Keratinocyte (primary cell): ENCODE results near the gene PRKCA. TPM values are rescaled to one million over a fixed set of nuclear protein-coding genes. Genes with fewer than 3 reads are reported as not detected.

Experiments
- DNase-seq: peaks from one replicate; pipeline ENCODE4 v3.0.0-alpha.2; 2011; ENCODE audit warnings: low read depth, missing footprints, low spot score
- FAIRE-seq: peaks from 2 replicates; lab custom pipeline; 2011; peaks lifted over from hg19 to GRCh38; lab: Jason Lieb, UNC
- H2AFZ ChIP-seq: 2 replicates; pipeline ENCODE4 v1.6.0; 2012; ENCODE audit warnings: low read length, control low read depth, inconsistent platforms; ENCODE audit not compliant: control insufficient read depth
- H3K27ac ChIP-seq: 2 replicates; pipeline ENCODE4 v1.5.1; 2011; ENCODE audit warnings: low read length; ENCODE audit not compliant: control insufficient read depth, insufficient read depth
- H3K27me3 ChIP-seq: 3 replicates; pipeline ENCODE4 v1.6.0; 2011; ENCODE audit warnings: low read length; ENCODE audit not compliant: control insufficient read depth, insufficient read depth; ENCODE audit errors: extremely low read depth
- H3K36me3 ChIP-seq, 2 experiments: 2 replicates in 1 of 2; 3 replicates in 1 of 2; pipeline ENCODE4 v1.5.1; 2011; ENCODE audit warnings: low read length in 2 of 2, mild to moderate bottlenecking in 1 of 2; ENCODE audit not compliant: control insufficient read depth in 2 of 2, insufficient read depth in 2 of 2; ENCODE audit errors: extremely low read depth in 1 of 2
- H3K4me1 ChIP-seq: 3 replicates; pipeline ENCODE4 v1.5.1; 2011; ENCODE audit warnings: low read length; ENCODE audit not compliant: control insufficient read depth, insufficient read depth; ENCODE audit errors: extremely low read depth
- H3K4me2 ChIP-seq: 3 replicates; pipeline ENCODE4 v1.6.0; 2011; ENCODE audit warnings: low read depth, low read length; ENCODE audit not compliant: control insufficient read depth, insufficient read depth; ENCODE audit errors: extremely low read depth
- H3K4me3 ChIP-seq, 3 experiments: fragments of 200-600 bp in 1 of 3; sonication (generic) in 1 of 3; 2 replicates in 2 of 3; 3 replicates in 1 of 3; pipeline ENCODE4 v1.5.1; 2011 to 2016; ENCODE audit warnings: low read length in 3 of 3, mild to moderate bottlenecking in 3 of 3, control low read depth in 2 of 3, inconsistent platforms in 1 of 3, low read depth in 1 of 3, mixed read lengths in 1 of 3, mixed run types in 1 of 3, moderate library complexity in 1 of 3; ENCODE audit not compliant: control insufficient read depth in 2 of 3, insufficient read depth in 2 of 3; ENCODE audit errors: extremely low read depth in 1 of 3
- H3K79me2 ChIP-seq: 2 replicates; pipeline ENCODE4 v1.6.0; 2012; ENCODE audit warnings: low read length; ENCODE audit not compliant: control insufficient read depth, insufficient read depth
- H3K9ac ChIP-seq: 3 replicates; pipeline ENCODE4 v1.6.0; 2011; ENCODE audit warnings: low read length; ENCODE audit not compliant: control insufficient read depth, insufficient read depth; ENCODE audit errors: extremely low read depth
- H3K9me1 ChIP-seq: 3 replicates; pipeline ENCODE4 v1.6.0; 2011; ENCODE audit warnings: low read length; ENCODE audit not compliant: control insufficient read depth, insufficient read depth; ENCODE audit errors: extremely low read depth
- H3K9me3 ChIP-seq: 2 replicates; pipeline ENCODE4 v1.5.1; 2012; ENCODE audit warnings: low read depth, low read length; ENCODE audit not compliant: control insufficient read depth
- H4K20me1 ChIP-seq: 3 replicates; pipeline ENCODE4 v1.6.0; 2011; ENCODE audit warnings: low read length; ENCODE audit not compliant: control insufficient read depth, insufficient read depth; ENCODE audit errors: extremely low read depth
- EZH2 ChIP-seq: IDR thresholded peaks from one replicate; pipeline ENCODE4 v1.6.1; 2012; ENCODE audit warnings: inconsistent platforms, mild to moderate bottlenecking, low read length, moderate library complexity
- dilution Hi-C: fragments of 300-500 bp; cut with MboI; formaldehyde crosslinking; loops from one replicate; pipeline ENCODE4 v1.7.0; 2020; ENCODE audit warnings: low sequenced_read_pairs; ENCODE audit not compliant: extremely low pct_ligation_motif_present
- polyA plus RNA-seq, 5 experiments: library from polyadenylated mRNA; depleted of rRNA in 3 of 5; stranded (reverse) in 3 of 5; stranded (forward) in 1 of 5; unstranded in 1 of 5; fragments of >200 nt; gene quantifications; 1 replicate in 1 of 5; 2 replicates in 3 of 5; 3 replicates in 1 of 5; pipeline versions ENCODE4 v1.2.1 to v1.2.3, GENCODE V29; 2011 to 2012; ENCODE audit warnings: missing spikeins in 2 of 5, low read depth in 1 of 5, low replicate concordance in 1 of 5
- TF ChIP-seq, protein P1 (sequence below), 3 experiments: IDR thresholded peaks in 1 of 3; conservative IDR thresholded peaks in 1 of 3; optimal IDR thresholded peaks in 1 of 3; 2 replicates in 2 of 3; 3 replicates in 1 of 3; pipeline versions ENCODE3 to v1.5.1; 2011; ENCODE audit warnings: low read length in 3 of 3, mild to moderate bottlenecking in 3 of 3, moderate library complexity in 2 of 3, control low read depth in 1 of 3, inconsistent platforms in 1 of 3; ENCODE audit not compliant: insufficient read depth in 2 of 3; ENCODE audit errors: extremely low read depth in 1 of 3

PRKCA gene
- polyA plus RNA-seq, 1 donor (not counting 4 experiments of a cell fraction or from before 2014, with no cell fraction given), result 3.6 TPM

DNA sequence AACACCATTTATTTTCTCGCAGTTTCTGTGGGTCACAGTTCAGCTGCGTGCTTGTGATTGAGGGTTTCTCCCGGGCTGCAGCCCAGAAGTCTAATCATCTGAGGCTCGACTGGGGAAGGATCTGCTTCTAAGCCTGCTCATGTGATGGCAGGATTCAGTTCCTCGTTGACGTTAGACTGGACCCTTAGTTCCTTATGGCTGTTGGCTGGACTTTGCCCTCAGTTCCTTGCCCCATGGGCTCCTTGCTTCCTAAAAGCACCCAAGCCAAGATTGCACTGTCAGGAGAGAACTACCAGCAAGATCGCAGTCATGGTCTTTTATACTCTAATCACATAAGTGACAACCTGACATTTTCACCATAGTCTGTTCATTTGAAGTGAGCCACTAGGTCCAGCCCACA, 250.0 kb downstream of the PRKCA start:
- Histone ChIP-seq H2AFZ (no peak overlapping the region), H3K4me2 (no peak overlapping the region), H3K27me3 (no peaks in the 10 kb centered on the region), H3K36me3 (no peaks in the 10 kb centered on the region), H3K27ac (no peak overlapping the region), H3K79me2 (no peaks in the 10 kb centered on the region), H3K9me3 (no peaks in the 10 kb centered on the region), H3K4me3 (no peak overlapping the region), H3K4me1 (peaks cover 21% of the 10 kb centered on the region), H3K9me1 (no peaks in the 10 kb centered on the region), H4K20me1 (no peaks in the 10 kb centered on the region), H3K9ac (no peak overlapping the region)
- dilution Hi-C loops, result no loop called here
- FAIRE-seq, result no peak
- no peak for TF ChIP-seq EZH2
- TF ChIP-seq, protein P1, sequence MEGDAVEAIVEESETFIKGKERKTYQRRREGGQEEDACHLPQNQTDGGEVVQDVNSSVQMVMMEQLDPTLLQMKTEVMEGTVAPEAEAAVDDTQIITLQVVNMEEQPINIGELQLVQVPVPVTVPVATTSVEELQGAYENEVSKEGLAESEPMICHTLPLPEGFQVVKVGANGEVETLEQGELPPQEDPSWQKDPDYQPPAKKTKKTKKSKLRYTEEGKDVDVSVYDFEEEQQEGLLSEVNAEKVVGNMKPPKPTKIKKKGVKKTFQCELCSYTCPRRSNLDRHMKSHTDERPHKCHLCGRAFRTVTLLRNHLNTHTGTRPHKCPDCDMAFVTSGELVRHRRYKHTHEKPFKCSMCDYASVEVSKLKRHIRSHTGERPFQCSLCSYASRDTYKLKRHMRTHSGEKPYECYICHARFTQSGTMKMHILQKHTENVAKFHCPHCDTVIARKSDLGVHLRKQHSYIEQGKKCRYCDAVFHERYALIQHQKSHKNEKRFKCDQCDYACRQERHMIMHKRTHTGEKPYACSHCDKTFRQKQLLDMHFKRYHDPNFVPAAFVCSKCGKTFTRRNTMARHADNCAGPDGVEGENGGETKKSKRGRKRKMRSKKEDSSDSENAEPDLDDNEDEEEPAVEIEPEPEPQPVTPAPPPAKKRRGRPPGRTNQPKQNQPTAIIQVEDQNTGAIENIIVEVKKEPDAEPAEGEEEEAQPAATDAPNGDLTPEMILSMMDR (optimal IDR thresholded peaks at IDR 0.05 in 1 of 3, IDR thresholded peaks at IDR 0.05 in 1 of 3, conservative IDR thresholded peaks at IDR 0.05 in 1 of 3; ENCODE audit: extremely low read depth in 1 of 3, insufficient read depth in 2 of 3, low read length in 3 of 3), result no peak
- no peak for DNase-seq

GRCh38 chr17:66555605-66556004, 253.2 kb downstream of the PRKCA start:
- Histone ChIP-seq H3K4me1 (peaks cover 10% of the 10 kb centered on the region), H3K4me2 (no peak overlapping the region), H3K27ac (no peak overlapping the region), H4K20me1 (no peaks in the 10 kb centered on the region), H3K4me3 (no peak overlapping the region), H2AFZ (no peak overlapping the region), H3K27me3 (no peaks in the 10 kb centered on the region), H3K36me3 (no peaks in the 10 kb centered on the region), H3K9me1 (no peaks in the 10 kb centered on the region), H3K79me2 (no peaks in the 10 kb centered on the region), H3K9me3 (no peaks in the 10 kb centered on the region), H3K9ac (no peak overlapping the region)
- FAIRE-seq (no peak), DNase-seq (no peak)
- dilution Hi-C loops, result no loop called here
- no peak for TF ChIP-seq EZH2

GRCh38 chr17:66557200-66557599, 254.8 kb downstream of the PRKCA start:
- Histone ChIP-seq H3K27ac (no peak overlapping the region), H3K4me3 (no peak overlapping the region), H3K9ac (no peak overlapping the region), H3K27me3 (no peaks in the 10 kb centered on the region), H2AFZ (no peak overlapping the region), H3K4me2 (no peak overlapping the region), H3K9me3 (no peaks in the 10 kb centered on the region), H3K9me1 (no peaks in the 10 kb centered on the region), H3K79me2 (no peaks in the 10 kb centered on the region), H3K4me1 (peaks cover 3% of the 10 kb centered on the region), H4K20me1 (no peaks in the 10 kb centered on the region), H3K36me3 (no peaks in the 10 kb centered on the region)
- DNase-seq (no peak), FAIRE-seq (no peak)
- TF ChIP-seq, protein P1 (optimal IDR thresholded peaks at IDR 0.05 in 1 of 3, IDR thresholded peaks at IDR 0.05 in 1 of 3, conservative IDR thresholded peaks at IDR 0.05 in 1 of 3; ENCODE audit: extremely low read depth in 1 of 3, insufficient read depth in 2 of 3, low read length in 3 of 3), result no peak
- TF ChIP-seq EZH2, result no peak
- dilution Hi-C loops, result no loop called here
